Loucy (cell line): Measurements from ENCODE around the gene RPTOR.

ENCODE experiments used
- CTCF ChIP-seq: fragments of 200-600 bp; sonication (generic); conservative IDR thresholded peaks from 2 replicates; pipeline ENCODE4 v1.5.1; 2014; ENCODE audit warnings: mild to moderate bottlenecking, antibody characterized with exemption, low read length
- EZH2phosphoT487 ChIP-seq: fragments of 200-600 bp; IDR thresholded peaks from 2 replicates; pipeline ENCODE4 v1.6.1; 2018; ENCODE audit warnings: antibody characterized with exemption, mild to moderate bottlenecking, moderate library complexity, borderline replicate concordance

- TF ChIP-seq CTCF: no peak
- TF ChIP-seq EZH2phosphoT487: no peak
These were observed 281.1 kb downstream of the RPTOR start for GRCh38 chr17:80825471-80826345.
